Endothelial cell of umbilical vein (primary cell): ENCODE data around the gene ZNF687. TPM values are rescaled to one million over a fixed set of nuclear protein-coding genes. Genes with fewer than 3 reads are reported as not detected.
A peak's percentile ranks its signal among the peaks of the same experiment; 100 is the strongest.

Experiments
- BruUV-seq: library from RNA; stranded (reverse); fragments of 400-500 nt; replicated peaks from 2 replicates; lab custom pipeline; 2021; lab: Mats Ljungman, UMichigan
- CTCF ChIA-PET: fragments of 300-600, 350-600 bp; sonication (Branson Sonifier 250); formaldehyde crosslinking; loops from one replicate; lab custom pipeline; 2021; ENCODE audit warnings: antibody characterized with exemption, inconsistent platforms; lab: Charles Lee
- POLR2A ChIA-PET: fragments of 300-600, 350-600 bp; sonication (Branson Sonifier 250); formaldehyde crosslinking; loops from one replicate; lab custom pipeline; 2021; ENCODE audit warnings: antibody characterized with exemption, inconsistent platforms; lab: Charles Lee
- DNase-seq: peaks from one replicate; pipeline ENCODE4 v3.0.0-alpha.2; 2011; ENCODE audit warnings: low read depth, low spot score
- FAIRE-seq: peaks from 2 replicates; lab custom pipeline; 2011; peaks lifted over from hg19 to GRCh38; lab: Jason Lieb, UNC
- H2AFZ ChIP-seq: 2 replicates; pipeline ENCODE4 v1.6.0; 2012; ENCODE audit warnings: low read depth, low read length, control low read depth, inconsistent platforms
- H3K27ac ChIP-seq: 2 replicates; pipeline ENCODE4 v1.5.1; 2011; ENCODE audit warnings: low read depth, mild to moderate bottlenecking, control low read depth, low read length, moderate library complexity; ENCODE audit not compliant: insufficient read depth
- H3K27me3 ChIP-seq, 2 experiments: 2 replicates each; pipeline versions ENCODE4 v1.6.0 to v1.6.1; 2011; ENCODE audit warnings: low read length in 2 of 2, mixed read lengths in 1 of 2; ENCODE audit not compliant: control insufficient read depth in 2 of 2, insufficient read depth in 2 of 2
- H3K36me3 ChIP-seq, 2 experiments: 2 replicates in 1 of 2; 3 replicates in 1 of 2; pipeline ENCODE4 v1.5.1; 2011; ENCODE audit warnings: low read length in 2 of 2, mild to moderate bottlenecking in 1 of 2, moderate library complexity in 1 of 2; ENCODE audit not compliant: control insufficient read depth in 2 of 2, insufficient read depth in 2 of 2; ENCODE audit errors: extremely low read depth in 1 of 2
- H3K4me1 ChIP-seq: 3 replicates; pipeline ENCODE4 v1.5.1; 2011; ENCODE audit warnings: mild to moderate bottlenecking, low read length; ENCODE audit not compliant: control insufficient read depth, insufficient read depth; ENCODE audit errors: extremely low read depth
- H3K4me2 ChIP-seq: 2 replicates; pipeline ENCODE4 v1.6.1; 2011; ENCODE audit warnings: low read length, control low read depth, mixed read lengths; ENCODE audit not compliant: insufficient read depth
- H3K4me3 ChIP-seq, 3 experiments: fragments of 200-600 bp in 1 of 3; sonication (generic), shearing (Covaris generic) in 1 of 3; replicated peaks in 1 of 3; 2 replicates each; pipeline ENCODE4 v1.5.1; 2011 to 2016; ENCODE audit warnings: control low read depth in 3 of 3, low read length in 3 of 3, mild to moderate bottlenecking in 2 of 3, inconsistent platforms in 1 of 3, low read depth in 1 of 3, moderate library complexity in 1 of 3; ENCODE audit not compliant: insufficient read depth in 1 of 3
- H3K79me2 ChIP-seq: 2 replicates; pipeline ENCODE4 v1.6.0; 2012; ENCODE audit warnings: low read length, inconsistent platforms; ENCODE audit not compliant: control insufficient read depth, insufficient read depth
- H3K9ac ChIP-seq: replicated peaks from 2 replicates; pipeline ENCODE3; 2011; ENCODE audit warnings: low read length, control low read depth; ENCODE audit not compliant: insufficient read depth; ENCODE audit errors: extremely low read depth
- H3K9me1 ChIP-seq: replicated peaks from 3 replicates; pipeline ENCODE4 v1.6.0; 2011; ENCODE audit warnings: mild to moderate bottlenecking, low read length; ENCODE audit not compliant: control insufficient read depth, insufficient read depth; ENCODE audit errors: extremely low read depth
- H3K9me3 ChIP-seq: replicated peaks from 2 replicates; pipeline ENCODE4 v1.5.1; 2012; ENCODE audit warnings: low read length, inconsistent platforms; ENCODE audit not compliant: control insufficient read depth, insufficient read depth
- H4K20me1 ChIP-seq: replicated peaks from 2 replicates; pipeline ENCODE3; 2011; ENCODE audit warnings: mild to moderate bottlenecking, low read length; ENCODE audit not compliant: control insufficient read depth, insufficient read depth; ENCODE audit errors: extremely low read depth
- FOS ChIP-seq: IDR thresholded peaks from 2 replicates; pipeline ENCODE4 v1.6.1; 2011; ENCODE audit warnings: mild to moderate bottlenecking, low read length, moderate library complexity, borderline replicate concordance; ENCODE audit not compliant: insufficient read depth
- GATA2 ChIP-seq: IDR thresholded peaks from 2 replicates; pipeline ENCODE4 v1.7.0; 2011; ENCODE audit warnings: low read depth, mild to moderate bottlenecking, moderate library complexity, mixed read lengths, low read length; ENCODE audit not compliant: insufficient read length, insufficient read depth
- dilution Hi-C: fragments of 300-500 bp; cut with MboI; formaldehyde crosslinking; loops from one replicate; pipeline ENCODE4 v1.15.0; 2019; ENCODE audit warnings: low sequenced_read_pairs; ENCODE audit not compliant: extremely low pct_ligation_motif_present
- intact Hi-C: fragments of 100-400 bp; cut with micrococcal nuclease; formaldehyde crosslinking; loops from one replicate; pipeline ENCODE4 v1.10.0; 2022
- polyA plus RNA-seq, 4 experiments: library from polyadenylated mRNA; depleted of rRNA in 3 of 4; stranded (reverse) in 3 of 4; unstranded in 1 of 4; fragments of >200 nt; gene quantifications; 2 replicates each; pipeline versions ENCODE4 v1.2.1 to v1.2.3, GENCODE V29; 2011 to 2012; ENCODE audit warnings: missing spikeins in 1 of 4
- total RNA-seq: library from RNA; stranded (reverse); gene quantifications from 2 replicates; pipeline ENCODE4 v1.2.3, GENCODE V29; 2021
- TF ChIP-seq, protein P1 (sequence below): IDR thresholded peaks from 2 replicates; pipeline ENCODE4 v1.6.1; 2011; ENCODE audit not compliant: insufficient read depth, insufficient read length

The ZNF687 gene
- total and polyA plus RNA-seq, 2 donors (not counting 3 experiments of a cell fraction or from before 2014, with no cell fraction given) = 17.9 to 20.1 TPM

DNA sequence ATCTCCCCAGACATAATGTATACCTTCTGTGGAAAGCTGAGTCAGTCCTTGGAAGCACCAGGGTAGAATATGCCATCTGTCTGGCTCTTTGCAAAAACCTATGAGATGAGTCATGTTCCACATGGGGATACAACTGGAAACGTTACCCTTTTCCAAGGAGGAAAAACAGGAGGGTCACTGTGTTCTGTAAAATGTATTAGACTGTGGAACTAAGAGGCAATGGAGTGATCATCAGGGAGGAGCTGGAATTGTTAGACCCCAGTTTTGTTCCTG is 43.7 kb upstream of the ZNF687 start:
- no peak overlapping the region for H3K9ac ChIP-seq
- no TSS peak for BruUV-seq
- no peak for DNase-seq
- ChIA-PET POLR2A (no interaction called here), CTCF (interaction anchor here (1.5 kb wide), 2 partner anchors 13 to 141 kb away, joined by 3 to 5 read pairs; no protein-coding TSS in a partner anchor)
- no peaks in the 10 kb centered on the region for H3K79me2 ChIP-seq
- H3K36me3 ChIP-seq = peaks cover 36 to 55% of the 10 kb centered on the region in 2 experiments
- H3K9me3 ChIP-seq = no peaks in the 10 kb centered on the region
- no peaks in the 10 kb centered on the region for H3K4me1 ChIP-seq
- no peak overlapping the region for H3K4me2 ChIP-seq
- dilution Hi-C loops = no loop called here
- H3K9me1 ChIP-seq = no peaks in the 10 kb centered on the region
- no peak overlapping the region for H3K27ac ChIP-seq
- peak; percentile 40 for FAIRE-seq
- no peaks in the 10 kb centered on the region for H4K20me1 ChIP-seq
- intact Hi-C loops = no loop called here
- no peaks in the 10 kb centered on the region for H3K27me3 ChIP-seq
- TF ChIP-seq FOS = peak; percentile 51
- TF ChIP-seq, protein P1, sequence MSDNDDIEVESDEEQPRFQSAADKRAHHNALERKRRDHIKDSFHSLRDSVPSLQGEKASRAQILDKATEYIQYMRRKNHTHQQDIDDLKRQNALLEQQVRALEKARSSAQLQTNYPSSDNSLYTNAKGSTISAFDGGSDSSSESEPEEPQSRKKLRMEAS = no peak
- H3K4me3 ChIP-seq = no peak overlapping the region
- no peak overlapping the region for H2AFZ ChIP-seq

DNA sequence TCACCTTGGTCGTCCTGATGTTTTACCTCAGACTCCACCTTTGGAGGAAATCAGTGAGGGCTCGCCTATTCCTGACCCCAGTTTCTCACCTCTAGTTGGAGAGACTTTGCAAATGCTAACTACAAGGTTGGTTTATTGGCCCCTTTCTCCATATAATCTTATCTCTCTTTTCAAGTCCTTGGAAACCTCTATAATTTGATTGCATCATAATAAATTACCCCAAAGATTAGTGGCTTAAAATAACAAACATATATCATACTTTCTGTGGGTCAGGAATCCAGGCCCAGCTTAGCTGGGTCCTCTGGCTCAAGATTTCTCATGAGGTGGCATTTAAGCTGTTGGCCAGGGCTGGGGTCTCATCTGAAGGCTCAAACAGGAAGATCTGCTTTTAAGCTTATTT is 39.7 kb upstream of the ZNF687 start:
- H4K20me1 ChIP-seq = no peaks in the 10 kb centered on the region
- H3K9ac ChIP-seq = no peak overlapping the region
- no peak overlapping the region for H3K4me3 ChIP-seq
- H3K79me2 ChIP-seq = no peaks in the 10 kb centered on the region
- H3K9me1 ChIP-seq = no peaks in the 10 kb centered on the region
- DNase-seq = no peak
- H3K4me1 ChIP-seq = no peaks in the 10 kb centered on the region
- intact Hi-C loops = no loop called here
- dilution Hi-C loops = no loop called here
- no peaks in the 10 kb centered on the region for H3K27me3 ChIP-seq
- H3K27ac ChIP-seq = no peak overlapping the region
- ChIA-PET CTCF (interaction anchor here (1.8 to 2.6 kb wide), 2 partner anchors 10 to 143 kb away, joined by 5 to 10 read pairs; no protein-coding TSS in a partner anchor), POLR2A (no interaction called here)
- no peak overlapping the region for H3K4me2 ChIP-seq
- BruUV-seq = no TSS peak
- FAIRE-seq = no peak
- no peaks in the 10 kb centered on the region for H3K9me3 ChIP-seq
- H2AFZ ChIP-seq = no peak overlapping the region
- H3K36me3 ChIP-seq = peaks cover 31 to 55% of the 10 kb centered on the region in 2 experiments
- TF ChIP-seq GATA2 = no peak
- TF ChIP-seq, protein P1 = no peak
